Measurements from ENCODE around the gene PCDH15.

Gene PCDH15

GRCh38 chr10:53918755-53919154 is 882.3 kb downstream of the PCDH15 start:
- DNase-seq (ENCODE audit: low read depth), result no peak
- no peak for TF ChIP-seq CTCF (conservative IDR thresholded peaks at IDR 0.05; ENCODE audit: low read depth, low read length)
- no peak overlapping the region for H3K4me3 ChIP-seq (ENCODE audit: low read depth, low read length)

- TF ChIP-seq CTCF (conservative IDR thresholded peaks at IDR 0.05; ENCODE audit: low read depth, low read length), result no peak
- no peak overlapping the region for H3K4me3 ChIP-seq (ENCODE audit: low read depth, low read length)
- DNase-seq (ENCODE audit: low read depth), result no peak
These were observed 891.2 kb downstream of the PCDH15 start for GRCh38 chr10:53909791-53910190.

GRCh38 chr10:53904506-53905241 is 896.4 kb downstream of the PCDH15 start:
- H3K4me3 ChIP-seq (ENCODE audit: low read depth, low read length), result no peak overlapping the region
- no peak for DNase-seq (ENCODE audit: low read depth)
- TF ChIP-seq CTCF (conservative IDR thresholded peaks at IDR 0.05; ENCODE audit: low read depth, low read length), result no peak

GRCh38 chr10:53903756-53904155 is 897.3 kb downstream of the PCDH15 start:
- no peak overlapping the region for H3K4me3 ChIP-seq (ENCODE audit: low read depth, low read length)
- DNase-seq (ENCODE audit: low read depth), result no peak
- no peak for TF ChIP-seq CTCF (conservative IDR thresholded peaks at IDR 0.05; ENCODE audit: low read depth, low read length)

- no peak for DNase-seq (ENCODE audit: low read depth)
- H3K4me3 ChIP-seq (ENCODE audit: low read depth, low read length), result no peak overlapping the region
- no peak for TF ChIP-seq CTCF (conservative IDR thresholded peaks at IDR 0.05; ENCODE audit: low read depth, low read length)
These were observed 901.4 kb downstream of the PCDH15 start for GRCh38 chr10:53899463-53900160.

GRCh38 chr10:53898532-53898931 is 902.5 kb downstream of the PCDH15 start:
- H3K4me3 ChIP-seq (ENCODE audit: low read depth, low read length), result no peak overlapping the region
- no peak for TF ChIP-seq CTCF (conservative IDR thresholded peaks at IDR 0.05; ENCODE audit: low read depth, low read length)
- DNase-seq (ENCODE audit: low read depth), result no peak

GRCh38 chr10:53894145-53894544 is 906.9 kb downstream of the PCDH15 start:
- H3K4me3 ChIP-seq (ENCODE audit: low read depth, low read length), result no peak overlapping the region
- DNase-seq (ENCODE audit: low read depth), result no peak
- no peak for TF ChIP-seq CTCF (conservative IDR thresholded peaks at IDR 0.05; ENCODE audit: low read depth, low read length)
